ENCODE measurements around the gene LIPH. TPM values are rescaled to one million over a fixed set of nuclear protein-coding genes. Genes with fewer than 3 reads are reported as not detected.

Gene LIPH
- not detected in 2 replicates for total RNA-seq
- long read RNA-seq = 0 reads

DNA sequence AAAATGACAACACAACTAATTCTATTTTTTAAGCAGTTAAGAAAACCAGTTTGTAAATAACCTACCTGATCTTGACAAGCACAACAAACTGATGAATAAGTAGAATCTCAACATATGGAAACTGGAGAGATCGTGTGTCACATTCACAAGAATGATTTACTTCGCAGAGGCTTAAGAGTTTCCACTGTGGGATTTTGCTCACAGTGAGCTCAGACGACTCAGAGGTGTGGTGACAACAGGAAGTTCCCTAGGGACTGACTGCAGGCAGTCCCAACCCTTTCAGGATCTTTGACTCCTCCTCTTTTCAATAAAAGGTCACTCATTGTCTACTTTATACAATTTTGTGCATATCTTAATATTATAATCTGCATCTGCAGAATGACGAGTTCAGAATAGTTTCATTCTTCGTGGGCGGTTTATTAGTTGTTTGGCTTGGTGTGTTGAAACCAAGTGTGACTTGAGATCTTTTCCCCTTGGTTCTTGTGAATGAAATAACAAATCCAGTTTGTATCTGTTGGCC, at the start of gene LIPH:
Gene LIPH (minus strand): TSS at position 231 of the 520 bp plus-strand sequence. CDS start 117 bp downstream, at position 114.
- no peak within 1 kb of the TSS for H3K27ac Mint-ChIP-seq (ENCODE audit: unreplicated experiment)
- no peaks in the 10 kb centered on the region for H3K9me3 Mint-ChIP-seq (ENCODE audit: unreplicated experiment)
- TF ChIP-seq, protein P1, sequence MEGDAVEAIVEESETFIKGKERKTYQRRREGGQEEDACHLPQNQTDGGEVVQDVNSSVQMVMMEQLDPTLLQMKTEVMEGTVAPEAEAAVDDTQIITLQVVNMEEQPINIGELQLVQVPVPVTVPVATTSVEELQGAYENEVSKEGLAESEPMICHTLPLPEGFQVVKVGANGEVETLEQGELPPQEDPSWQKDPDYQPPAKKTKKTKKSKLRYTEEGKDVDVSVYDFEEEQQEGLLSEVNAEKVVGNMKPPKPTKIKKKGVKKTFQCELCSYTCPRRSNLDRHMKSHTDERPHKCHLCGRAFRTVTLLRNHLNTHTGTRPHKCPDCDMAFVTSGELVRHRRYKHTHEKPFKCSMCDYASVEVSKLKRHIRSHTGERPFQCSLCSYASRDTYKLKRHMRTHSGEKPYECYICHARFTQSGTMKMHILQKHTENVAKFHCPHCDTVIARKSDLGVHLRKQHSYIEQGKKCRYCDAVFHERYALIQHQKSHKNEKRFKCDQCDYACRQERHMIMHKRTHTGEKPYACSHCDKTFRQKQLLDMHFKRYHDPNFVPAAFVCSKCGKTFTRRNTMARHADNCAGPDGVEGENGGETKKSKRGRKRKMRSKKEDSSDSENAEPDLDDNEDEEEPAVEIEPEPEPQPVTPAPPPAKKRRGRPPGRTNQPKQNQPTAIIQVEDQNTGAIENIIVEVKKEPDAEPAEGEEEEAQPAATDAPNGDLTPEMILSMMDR (IDR thresholded peaks at IDR 0.05) = no peak

GRCh38 chr3:185595526-185595925, 43.1 kb upstream of the LIPH start:
- TF ChIP-seq, protein P1 (IDR thresholded peaks at IDR 0.05) = no peak
- H3K27me3 Mint-ChIP-seq (ENCODE audit: unreplicated experiment) = no peaks in the 10 kb centered on the region
- H3K4me3 Mint-ChIP-seq (ENCODE audit: unreplicated experiment) = no peak overlapping the region
- peaks cover 16% of the 10 kb centered on the region for H3K36me3 Mint-ChIP-seq (ENCODE audit: unreplicated experiment)
- no peaks in the 10 kb centered on the region for H3K4me1 Mint-ChIP-seq (ENCODE audit: unreplicated experiment)
- DNase-seq (ENCODE audit: extremely low spot score, unreplicated experiment) = no peak
- no peak overlapping the region for H3K27ac Mint-ChIP-seq (ENCODE audit: unreplicated experiment)
- no peaks in the 10 kb centered on the region for H3K9me3 Mint-ChIP-seq (ENCODE audit: unreplicated experiment)

More for the DNA sequence above, at the start of gene LIPH:
- H3K36me3 Mint-ChIP-seq (ENCODE audit: unreplicated experiment) = no peaks in the 10 kb centered on the region
- no peak for DNase-seq (ENCODE audit: extremely low spot score, unreplicated experiment)
- no peak within 1 kb of the TSS for H3K4me3 Mint-ChIP-seq (ENCODE audit: unreplicated experiment)
- H3K4me1 Mint-ChIP-seq (ENCODE audit: unreplicated experiment) = peaks cover 18% of the 10 kb centered on the region
- H3K27me3 Mint-ChIP-seq (ENCODE audit: unreplicated experiment) = no peaks in the 10 kb centered on the region

GRCh38 chr3:185594073-185594472, 41.7 kb upstream of the LIPH start:
- Mint-ChIP-seq H3K27ac (ENCODE audit: unreplicated experiment) (no peak overlapping the region), H3K4me3 (ENCODE audit: unreplicated experiment) (no peak overlapping the region), H3K36me3 (ENCODE audit: unreplicated experiment) (peaks cover 9% of the 10 kb centered on the region), H3K4me1 (ENCODE audit: unreplicated experiment) (peaks cover 2% of the 10 kb centered on the region), H3K9me3 (ENCODE audit: unreplicated experiment) (no peaks in the 10 kb centered on the region), H3K27me3 (ENCODE audit: unreplicated experiment) (no peaks in the 10 kb centered on the region)
- DNase-seq (ENCODE audit: extremely low spot score, unreplicated experiment) = no peak
- TF ChIP-seq, protein P1 (IDR thresholded peaks at IDR 0.05) = no peak

DNA sequence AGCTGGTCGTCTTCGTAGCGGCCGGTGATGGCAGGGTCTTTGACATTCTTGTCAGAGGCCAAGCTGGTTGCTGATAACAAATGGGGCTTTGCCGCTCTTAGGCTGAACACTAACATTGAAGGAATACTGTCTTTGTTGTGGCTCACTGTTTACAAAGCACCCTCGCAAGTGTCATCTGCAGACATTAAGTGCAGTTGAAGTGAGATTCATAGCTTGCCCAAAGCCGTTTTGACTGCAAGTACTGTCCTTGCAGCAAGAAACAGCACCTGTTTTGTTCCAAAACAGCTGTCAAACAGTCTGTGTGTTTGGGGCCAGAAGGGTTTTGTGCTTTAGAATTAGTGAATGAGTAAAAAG, 34.3 kb upstream of the LIPH start:
- TF ChIP-seq, protein P1 (IDR thresholded peaks at IDR 0.05) = no peak
- H3K9me3 Mint-ChIP-seq (ENCODE audit: unreplicated experiment) = no peaks in the 10 kb centered on the region
- H3K36me3 Mint-ChIP-seq (ENCODE audit: unreplicated experiment) = no peaks in the 10 kb centered on the region
- DNase-seq (ENCODE audit: extremely low spot score, unreplicated experiment) = no peak
- peaks cover 25% of the 10 kb centered on the region for H3K4me1 Mint-ChIP-seq (ENCODE audit: unreplicated experiment)
- H3K27ac Mint-ChIP-seq (ENCODE audit: unreplicated experiment) = peak overlapping the region; percentile 95
- H3K4me3 Mint-ChIP-seq (ENCODE audit: unreplicated experiment) = peak overlapping the region; percentile 89
- H3K27me3 Mint-ChIP-seq (ENCODE audit: unreplicated experiment) = peaks cover 5% of the 10 kb centered on the region

- Mint-ChIP-seq H3K9me3 (ENCODE audit: unreplicated experiment) (no peaks in the 10 kb centered on the region), H3K27ac (ENCODE audit: unreplicated experiment) (peak within 1 kb of the TSS; percentile 95), H3K4me3 (ENCODE audit: unreplicated experiment) (peak within 1 kb of the TSS; percentile 89), H3K36me3 (ENCODE audit: unreplicated experiment) (no peaks in the 10 kb centered on the region), H3K4me1 (ENCODE audit: unreplicated experiment) (peaks cover 25% of the 10 kb centered on the region), H3K27me3 (ENCODE audit: unreplicated experiment) (peaks cover 5% of the 10 kb centered on the region)
- DNase-seq (ENCODE audit: extremely low spot score, unreplicated experiment) = peak; percentile 100
- TF ChIP-seq, protein P1 (IDR thresholded peaks at IDR 0.05) = no peak
Observed at GRCh38 chr3:185585859-185586685, 33.7 kb upstream of the LIPH start, which contains the start of gene SENP2. Gene SENP2 (plus strand): TSS chr3:185586295. CDS start chr3:185586414, 119 bp downstream.

Measured in osteocyte (in vitro differentiated cells).